Osteoblast (primary cell): ENCODE measurements around the gene PFN4. TPM values are rescaled to one million over a fixed set of nuclear protein-coding genes. Genes with fewer than 3 reads are reported as not detected.

Experiments used
- DNase-seq: peaks from one replicate; pipeline ENCODE4 v3.0.0; 2011; ENCODE audit warnings: low spot score, mixed read lengths; ENCODE audit not compliant: insufficient read length; ENCODE audit errors: missing footprints
- H2AFZ ChIP-seq: 2 replicates; pipeline ENCODE4 v1.6.0; 2011; ENCODE audit warnings: mild to moderate bottlenecking, low read length
- H3K27ac ChIP-seq: 2 replicates; pipeline ENCODE4 v1.5.1; 2011; ENCODE audit warnings: mild to moderate bottlenecking, low read depth, low read length, moderate library complexity
- H3K27me3 ChIP-seq: 2 replicates; pipeline ENCODE4 v1.6.0; 2012; ENCODE audit warnings: mild to moderate bottlenecking, control low read depth, inconsistent platforms, low read length, moderate library complexity; ENCODE audit not compliant: insufficient read depth
- H3K36me3 ChIP-seq: 2 replicates; pipeline ENCODE4 v1.5.1; 2011; ENCODE audit warnings: mild to moderate bottlenecking, low read length, control low read depth, moderate library complexity; ENCODE audit not compliant: insufficient read depth
- H3K4me1 ChIP-seq: 2 replicates; pipeline ENCODE4 v1.5.1; 2011; ENCODE audit warnings: mild to moderate bottlenecking, low read length, control low read depth, moderate library complexity; ENCODE audit not compliant: insufficient read depth
- H3K4me2 ChIP-seq: 2 replicates; pipeline ENCODE4 v1.6.0; 2011; ENCODE audit warnings: mild to moderate bottlenecking, low read length; ENCODE audit not compliant: insufficient read depth
- H3K4me3 ChIP-seq: fragments of 200-600 bp; sonication (generic); 3 replicates; pipeline ENCODE4 v1.5.1; 2012; ENCODE audit warnings: mild to moderate bottlenecking, low read length, inconsistent platforms; ENCODE audit not compliant: insufficient read depth
- H3K79me2 ChIP-seq: 2 replicates; pipeline ENCODE4 v1.6.0; 2012; ENCODE audit warnings: mild to moderate bottlenecking, low read length, control low read depth, inconsistent platforms; ENCODE audit not compliant: insufficient read depth
- H3K9me3 ChIP-seq: 2 replicates; pipeline ENCODE4 v1.5.1; 2011; ENCODE audit warnings: low read depth, low read length, control low read depth
- H4K20me1 ChIP-seq: 2 replicates; pipeline ENCODE4 v1.6.0; 2012; ENCODE audit warnings: mild to moderate bottlenecking, low read length, control low read depth; ENCODE audit not compliant: insufficient read depth
- total RNA-seq: library from RNA; depleted of rRNA; stranded (reverse); fragments of >200 nt; gene quantifications from 2 replicates; pipeline ENCODE4 v1.2.3, GENCODE V29; 2012
- TF ChIP-seq, protein P1 (sequence below): IDR thresholded peaks from 2 replicates; pipeline ENCODE4 v1.5.1; 2011; ENCODE audit warnings: mild to moderate bottlenecking, low read depth, low read length, moderate library complexity; ENCODE audit errors: extremely low read depth

Gene PFN4
- total RNA-seq, 1 donor = not detected

DNA sequence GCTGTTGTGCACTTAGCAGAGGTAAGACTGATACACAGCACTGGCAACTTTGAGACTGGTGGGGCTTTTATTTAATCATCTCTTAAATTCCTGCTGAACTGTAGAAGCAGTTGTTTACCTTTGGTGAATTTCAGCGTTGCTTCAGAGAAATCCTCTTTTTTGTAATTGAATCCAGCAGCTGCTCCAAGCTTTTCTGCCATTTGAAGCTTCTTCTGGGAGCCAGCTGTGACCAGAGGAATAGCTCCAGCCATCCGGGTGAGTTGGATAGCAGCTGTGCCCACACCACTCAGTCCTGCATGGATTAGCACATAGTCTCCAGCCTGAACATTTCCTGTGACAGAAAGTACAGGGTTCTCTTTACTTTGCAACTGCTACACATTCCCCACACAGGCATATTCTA, 42.4 kb downstream of the PFN4 start:
- H3K27ac ChIP-seq = no peak overlapping the region
- no peak for DNase-seq

DNA sequence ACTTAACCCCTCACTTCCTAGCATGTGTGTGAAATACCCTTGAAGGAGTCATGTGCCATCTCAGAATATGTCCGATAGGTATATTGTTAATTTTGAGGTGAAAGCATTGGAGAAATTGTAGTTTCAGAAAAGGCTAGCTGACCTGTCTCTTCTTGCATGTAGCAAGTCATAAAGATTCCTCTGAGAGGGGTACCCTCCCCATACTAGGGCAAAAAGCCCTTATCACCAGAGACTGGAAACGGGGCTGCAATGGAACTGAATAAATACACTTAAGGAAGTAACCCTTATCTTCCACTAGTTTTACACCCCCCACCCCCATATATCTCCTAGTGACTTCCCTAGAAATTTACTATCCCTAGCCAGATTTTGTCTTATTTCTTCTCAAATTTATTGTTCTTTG, 45.3 kb downstream of the PFN4 start:
- Histone ChIP-seq H3K4me1 (peaks cover 5% of the 10 kb centered on the region), H3K36me3 (peaks cover 28% of the 10 kb centered on the region), H3K4me2 (peak overlapping the region; percentile 74), H3K27me3 (no peaks in the 10 kb centered on the region), H3K9me3 (no peaks in the 10 kb centered on the region), H3K79me2 (peaks cover 28% of the 10 kb centered on the region), H4K20me1 (peaks cover 3% of the 10 kb centered on the region), H3K27ac (no peak overlapping the region), H2AFZ (peak overlapping the region; percentile 85), H3K4me3 (peak overlapping the region; percentile 87)
- TF ChIP-seq, protein P1, sequence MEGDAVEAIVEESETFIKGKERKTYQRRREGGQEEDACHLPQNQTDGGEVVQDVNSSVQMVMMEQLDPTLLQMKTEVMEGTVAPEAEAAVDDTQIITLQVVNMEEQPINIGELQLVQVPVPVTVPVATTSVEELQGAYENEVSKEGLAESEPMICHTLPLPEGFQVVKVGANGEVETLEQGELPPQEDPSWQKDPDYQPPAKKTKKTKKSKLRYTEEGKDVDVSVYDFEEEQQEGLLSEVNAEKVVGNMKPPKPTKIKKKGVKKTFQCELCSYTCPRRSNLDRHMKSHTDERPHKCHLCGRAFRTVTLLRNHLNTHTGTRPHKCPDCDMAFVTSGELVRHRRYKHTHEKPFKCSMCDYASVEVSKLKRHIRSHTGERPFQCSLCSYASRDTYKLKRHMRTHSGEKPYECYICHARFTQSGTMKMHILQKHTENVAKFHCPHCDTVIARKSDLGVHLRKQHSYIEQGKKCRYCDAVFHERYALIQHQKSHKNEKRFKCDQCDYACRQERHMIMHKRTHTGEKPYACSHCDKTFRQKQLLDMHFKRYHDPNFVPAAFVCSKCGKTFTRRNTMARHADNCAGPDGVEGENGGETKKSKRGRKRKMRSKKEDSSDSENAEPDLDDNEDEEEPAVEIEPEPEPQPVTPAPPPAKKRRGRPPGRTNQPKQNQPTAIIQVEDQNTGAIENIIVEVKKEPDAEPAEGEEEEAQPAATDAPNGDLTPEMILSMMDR = no peak
- no peak for DNase-seq

More for the DNA sequence above, 42.4 kb downstream of the PFN4 start:
- Histone ChIP-seq H3K27me3 (no peaks in the 10 kb centered on the region), H3K9me3 (no peaks in the 10 kb centered on the region), H3K4me2 (no peak overlapping the region), H2AFZ (no peak overlapping the region), H3K79me2 (peaks cover 9% of the 10 kb centered on the region), H3K4me1 (peaks cover 10% of the 10 kb centered on the region), H3K4me3 (no peak overlapping the region), H3K36me3 (peaks cover 23% of the 10 kb centered on the region), H4K20me1 (no peaks in the 10 kb centered on the region)
- TF ChIP-seq, protein P1 = no peak

DNA sequence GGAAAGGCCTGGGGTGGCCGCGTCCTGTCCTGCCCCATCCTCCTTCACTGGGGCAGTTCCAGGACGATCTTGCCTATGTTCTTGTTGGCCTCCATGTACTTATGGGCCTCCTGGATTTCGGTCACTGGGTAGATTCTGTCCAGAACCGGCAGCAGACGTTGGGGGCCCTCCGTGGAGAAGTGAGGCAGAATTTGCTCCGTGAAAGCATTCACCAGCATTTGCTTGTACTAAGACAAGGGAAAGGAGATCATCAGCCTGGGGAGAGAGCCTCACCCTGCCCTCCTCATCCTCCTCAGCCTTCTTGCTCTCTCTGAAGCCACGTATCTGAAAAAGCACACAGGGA, 45.6 kb downstream of the PFN4 start:
- Histone ChIP-seq H3K4me1 (peaks cover 5% of the 10 kb centered on the region), H3K4me3 (peak overlapping the region; percentile 87), H2AFZ (peak overlapping the region; percentile 85), H3K27me3 (no peaks in the 10 kb centered on the region), H3K27ac (peak overlapping the region; percentile 36), H3K4me2 (peak overlapping the region; percentile 74), H3K9me3 (no peaks in the 10 kb centered on the region), H3K79me2 (peaks cover 28% of the 10 kb centered on the region), H3K36me3 (peaks cover 27% of the 10 kb centered on the region), H4K20me1 (peaks cover 3% of the 10 kb centered on the region)
- TF ChIP-seq, protein P1 = no peak
- no peak for DNase-seq

DNA sequence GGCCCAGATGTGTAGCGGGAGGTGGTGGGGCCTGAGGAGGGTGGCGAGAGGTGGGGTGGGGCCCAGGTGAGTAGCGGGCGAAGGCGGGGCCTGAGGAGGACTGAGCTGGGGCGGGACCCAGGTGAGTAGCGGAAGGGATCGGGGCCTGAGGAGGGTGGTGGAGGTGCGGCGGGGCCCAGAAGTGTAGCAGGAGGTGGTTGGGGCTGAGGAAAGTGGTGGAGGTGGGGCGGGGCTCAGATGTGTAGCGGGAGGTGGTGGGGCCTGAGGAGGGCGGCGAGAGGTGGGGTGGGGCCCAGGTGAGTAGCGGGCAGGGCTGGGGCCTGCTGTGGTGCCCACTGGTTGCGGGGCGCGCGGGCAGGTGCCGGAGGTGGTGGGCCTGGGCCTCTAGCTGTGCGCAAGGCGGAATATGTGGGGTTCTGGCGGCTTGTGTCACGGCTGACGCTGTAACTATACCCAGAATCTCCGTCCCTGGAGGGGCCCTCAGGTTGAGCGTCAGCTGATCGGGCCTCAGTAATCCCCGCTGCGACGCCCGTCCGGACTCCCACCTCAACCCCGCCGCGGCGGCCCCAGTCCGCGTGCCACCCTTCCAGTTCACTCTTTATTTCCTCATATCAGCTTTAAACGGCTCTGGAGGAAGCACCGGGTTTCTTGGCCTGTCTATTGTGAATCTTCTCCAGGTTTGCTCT, 46.1 kb downstream of the PFN4 start:
- H3K9me3 ChIP-seq = no peaks in the 10 kb centered on the region
- H4K20me1 ChIP-seq = peaks cover 3% of the 10 kb centered on the region
- peak overlapping the region; percentile 36 for H3K27ac ChIP-seq
- peaks cover 5% of the 10 kb centered on the region for H3K4me1 ChIP-seq
- H3K4me2 ChIP-seq = peak overlapping the region; percentile 74
- H3K36me3 ChIP-seq = peaks cover 27% of the 10 kb centered on the region
- TF ChIP-seq, protein P1 = no peak
- H3K4me3 ChIP-seq = peak overlapping the region; percentile 87
- peak overlapping the region; percentile 85 for H2AFZ ChIP-seq
- H3K79me2 ChIP-seq = peaks cover 33% of the 10 kb centered on the region
- H3K27me3 ChIP-seq = no peaks in the 10 kb centered on the region
- DNase-seq = peak; percentile 63
